Measurements from ENCODE around the gene DGLUCY.
A peak's percentile ranks its signal among the peaks of the same experiment; 100 is the strongest.

DGLUCY gene

DNA sequence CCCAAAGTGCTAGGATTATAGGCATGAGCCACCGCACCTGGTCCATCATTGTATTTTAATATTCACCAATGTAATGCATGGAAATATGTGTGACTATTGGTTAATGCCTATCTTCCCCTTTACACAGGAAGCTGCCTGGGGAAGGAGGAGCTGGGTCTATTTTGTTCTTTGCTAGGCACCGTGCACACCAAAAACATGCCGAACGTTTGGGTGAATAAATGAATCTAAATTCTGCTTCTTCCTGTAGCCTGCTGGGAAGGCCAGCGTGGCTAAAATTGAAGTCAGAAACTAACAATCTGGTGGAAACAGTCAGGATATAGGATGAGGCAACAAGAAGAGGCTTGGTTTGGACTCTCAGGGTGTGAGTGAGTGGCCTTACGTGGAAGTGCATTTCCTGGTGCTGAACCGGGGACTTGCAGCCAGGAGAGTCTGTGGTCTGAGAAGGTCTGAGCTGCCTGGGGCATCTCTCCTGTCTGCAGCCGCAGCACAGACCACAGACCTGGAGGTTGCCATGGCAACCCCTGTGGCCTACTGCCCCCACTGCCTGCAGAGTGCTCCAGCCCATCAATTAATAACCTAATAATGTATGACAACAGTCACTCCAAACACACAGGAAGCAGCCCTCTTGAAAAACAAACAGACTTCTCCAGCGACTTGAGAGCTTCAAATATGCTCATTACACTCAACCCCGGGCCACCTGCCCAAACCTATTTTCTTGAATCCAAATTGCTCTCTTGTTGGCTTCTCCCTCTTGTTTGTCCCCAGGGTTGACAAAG lies 136.2 kb downstream of the DGLUCY start:
- Histone ChIP-seq H3K27me3 (peaks cover 6 to 22% (median 17%) of the 10 kb centered on the region in 11 experiments; a peak in 20 of 22 replicates), H3K4me3 (peak overlapping the region in 2 of 10 experiments; percentile 19 to 29; a peak in 2 of 20 replicates), H3K36me3 (no peaks in the 10 kb centered on the region), H3K4me1 (peaks cover 54 to 88% (median 80%) of the 10 kb centered on the region in 10 experiments), H3K27ac (peak overlapping the region in 8 of 11 experiments; percentile 35 to 64 (median 41); a peak in 17 of 22 replicates), H3K9ac (peak overlapping the region in 5 of 11 experiments; percentile 2 to 53 (median 6); a peak in 4 of 22 replicates), H3K4me2 (peak overlapping the region; percentile 69 to 83 (median 73)), H3K9me3 (replicated peaks in 1 of 11) (no peaks in the 10 kb centered on the region), H4K20me1 (peaks cover 0 to 3% (median 0%) of the 10 kb centered on the region in 11 experiments; a peak in 1 of 22 replicates)
- no peak for TF ChIP-seq Cebpa-rat (IDR thresholded peaks at IDR 0.05)

DNA sequence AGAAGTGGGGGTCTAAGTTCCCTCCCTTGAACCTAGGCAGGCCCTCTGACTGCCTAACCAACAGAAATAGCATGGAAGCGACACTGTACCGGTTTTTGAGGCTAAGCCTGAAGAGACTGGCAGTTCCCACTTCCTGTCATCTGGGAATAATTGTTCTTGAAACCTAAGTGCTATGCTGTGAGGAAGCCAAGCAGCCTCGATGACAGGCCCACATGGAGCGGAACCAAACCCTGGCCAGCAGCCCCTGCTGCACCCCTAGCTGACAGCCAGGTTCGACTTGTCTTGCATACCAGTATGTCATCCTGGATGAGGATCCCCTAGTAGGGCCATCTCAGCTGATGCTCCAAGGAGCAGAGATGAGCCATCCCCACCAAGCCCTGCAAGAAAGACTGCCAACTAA lies 137.0 kb downstream of the DGLUCY start:
- H3K27ac ChIP-seq: peak overlapping the region in 5 of 11 experiments; percentile 35 to 64 (median 49); a peak in 3 of 22 replicates
- no peaks in the 10 kb centered on the region for H3K9me3 ChIP-seq (replicated peaks in 1 of 11)
- peaks cover 0 to 5% (median 0%) of the 10 kb centered on the region in 11 experiments; a peak in 1 of 22 replicates for H4K20me1 ChIP-seq
- no peak overlapping the region for H3K4me3 ChIP-seq
- no peak overlapping the region; a peak in 1 of 22 replicates for H3K9ac ChIP-seq
- no peak for TF ChIP-seq Cebpa-rat (IDR thresholded peaks at IDR 0.05)
- H3K27me3 ChIP-seq: peaks cover 6 to 21% (median 17%) of the 10 kb centered on the region in 11 experiments; a peak in 20 of 22 replicates
- H3K36me3 ChIP-seq: no peaks in the 10 kb centered on the region
- H3K4me1 ChIP-seq: peaks cover 47 to 88% (median 75%) of the 10 kb centered on the region in 10 experiments
- H3K4me2 ChIP-seq: peak overlapping the region; percentile 69 to 83 (median 73)

DNA sequence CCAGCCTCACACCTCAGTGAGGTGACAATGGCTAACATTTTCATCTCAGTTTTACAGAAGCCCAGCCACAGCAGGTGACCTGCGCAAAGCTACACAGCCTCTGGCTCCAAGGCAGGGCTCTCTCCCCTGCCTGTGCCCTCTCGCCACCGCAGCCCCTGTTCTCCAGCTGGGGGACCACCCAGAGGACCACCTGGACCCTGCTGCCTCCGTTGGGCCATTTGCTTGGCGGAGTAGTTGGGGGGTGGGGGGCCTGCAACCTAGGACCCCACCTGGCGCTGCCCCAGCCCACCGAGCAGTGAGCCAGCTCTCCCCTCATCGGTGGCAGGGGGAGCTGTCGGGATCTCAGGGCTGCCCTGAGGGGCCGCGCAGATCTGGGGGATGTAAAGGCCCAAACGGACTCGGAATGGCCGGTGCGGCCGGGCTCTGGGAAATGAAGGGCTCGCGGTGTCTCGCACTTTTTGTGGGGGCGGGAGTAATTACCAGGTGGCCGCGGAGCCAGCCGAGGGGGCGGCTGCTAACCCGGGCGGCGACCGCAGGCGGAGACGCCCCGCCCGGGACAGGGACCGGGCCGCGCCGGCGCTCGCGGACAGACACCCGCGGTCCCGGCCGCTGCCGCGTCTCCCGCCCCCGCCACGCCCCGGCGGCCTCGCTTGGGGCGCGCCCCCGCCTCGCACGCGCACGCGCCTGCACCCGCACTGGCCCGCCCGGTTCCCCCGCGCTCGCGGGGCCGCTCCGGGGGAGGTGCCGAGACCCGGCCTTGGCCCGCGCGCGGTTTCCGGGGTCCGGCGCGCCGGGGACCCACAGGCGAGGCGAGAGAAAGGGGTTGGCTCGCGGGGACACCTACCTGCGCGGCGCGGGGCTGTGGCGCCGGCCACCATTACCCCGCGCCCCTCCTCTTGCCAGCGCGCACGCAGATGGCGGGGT lies 139.3 kb downstream of the DGLUCY start:
- Histone ChIP-seq H3K9ac (peak overlapping the region; percentile 65 to 83 (median 78)), H3K9me3 (replicated peaks in 1 of 11) (no peaks in the 10 kb centered on the region), H3K4me2 (peak overlapping the region; percentile 86 to 100 (median 99)), H3K27me3 (peaks cover 6 to 28% (median 17%) of the 10 kb centered on the region in 11 experiments; a peak in 20 of 22 replicates), H3K4me3 (peak overlapping the region; percentile 67 to 77 (median 68)), H4K20me1 (peaks cover 0 to 5% (median 0%) of the 10 kb centered on the region in 11 experiments; a peak in 1 of 22 replicates), H3K4me1 (peaks cover 51 to 83% (median 71%) of the 10 kb centered on the region in 10 experiments), H3K27ac (peak overlapping the region; percentile 38 to 67 (median 64); a peak in 21 of 22 replicates), H3K36me3 (no peaks in the 10 kb centered on the region)
- TF ChIP-seq Cebpa-rat (IDR thresholded peaks at IDR 0.05): no peak

DNA sequence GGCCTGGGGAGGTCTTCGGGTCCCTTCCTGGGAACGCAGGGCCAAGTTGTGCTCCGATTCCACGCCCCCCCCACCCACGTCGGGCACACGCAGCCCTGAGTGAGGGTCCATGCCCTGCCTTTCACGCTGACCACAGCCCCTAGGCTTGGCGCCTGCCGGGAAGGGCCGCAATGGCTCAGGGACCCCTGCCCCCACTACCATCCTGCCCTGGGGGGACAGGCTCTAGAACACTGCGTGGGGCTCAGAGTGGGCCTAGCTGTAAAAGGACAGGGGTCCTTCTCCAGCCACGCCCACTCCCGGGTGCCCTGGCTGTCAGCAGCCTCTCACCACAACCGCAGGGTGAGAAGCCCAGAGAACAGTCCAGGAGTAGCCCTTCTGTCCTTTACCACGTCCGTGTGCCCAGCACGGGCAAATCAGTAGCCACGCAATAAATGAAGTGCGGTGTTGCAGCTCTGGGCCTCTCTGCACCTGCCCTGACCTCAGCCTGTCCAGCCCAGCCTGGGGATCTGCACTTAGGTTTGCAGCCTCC lies 140.0 kb downstream of the DGLUCY start:
- Histone ChIP-seq H3K27ac (peak overlapping the region; percentile 38 to 67 (median 64); a peak in 20 of 22 replicates), H3K4me1 (peaks cover 55 to 80% (median 71%) of the 10 kb centered on the region in 10 experiments), H3K36me3 (no peaks in the 10 kb centered on the region), H3K4me3 (peak overlapping the region; percentile 67 to 77 (median 68)), H3K4me2 (peak overlapping the region; percentile 86 to 100 (median 99)), H3K27me3 (peaks cover 6 to 28% (median 17%) of the 10 kb centered on the region in 11 experiments; a peak in 20 of 22 replicates), H3K9me3 (replicated peaks in 1 of 11) (no peaks in the 10 kb centered on the region), H3K9ac (peak overlapping the region; percentile 65 to 83 (median 78)), H4K20me1 (peaks cover 0 to 5% (median 0%) of the 10 kb centered on the region in 11 experiments; a peak in 1 of 22 replicates)
- no peak for TF ChIP-seq Cebpa-rat (IDR thresholded peaks at IDR 0.05)

DNA sequence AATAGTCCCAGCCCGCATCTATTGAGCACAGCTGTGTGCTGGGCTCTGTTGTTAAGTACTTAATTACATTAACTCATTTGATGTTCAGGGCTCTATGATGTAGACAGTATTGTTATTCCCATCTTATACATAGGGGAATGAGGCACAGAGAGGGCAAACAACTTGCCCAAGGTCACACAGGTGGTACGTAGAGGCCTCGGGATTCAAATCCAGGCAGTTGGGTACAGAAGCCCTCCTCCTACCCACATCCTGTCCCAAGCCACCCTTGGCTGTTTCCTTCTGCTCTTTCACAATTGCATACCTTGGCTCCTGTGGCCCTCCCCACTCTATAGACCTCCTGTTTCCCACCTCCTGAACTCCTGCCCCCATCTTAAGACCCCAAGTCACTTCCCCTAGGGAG lies 140.6 kb downstream of the DGLUCY start:
- peaks cover 49 to 73% (median 65%) of the 10 kb centered on the region in 10 experiments for H3K4me1 ChIP-seq
- H3K4me2 ChIP-seq: peak overlapping the region; percentile 86 to 100 (median 99); a peak in 21 of 22 replicates
- no peaks in the 10 kb centered on the region for H3K9me3 ChIP-seq (replicated peaks in 1 of 11)
- H3K27ac ChIP-seq: peak overlapping the region in 4 of 11 experiments; percentile 38 to 67 (median 60); a peak in 2 of 22 replicates
- H3K36me3 ChIP-seq: no peaks in the 10 kb centered on the region
- peaks cover 6 to 28% (median 17%) of the 10 kb centered on the region in 11 experiments; a peak in 20 of 22 replicates for H3K27me3 ChIP-seq
- peak overlapping the region in 1 of 11 experiments; percentile 77; a peak in 1 of 22 replicates for H3K9ac ChIP-seq
- H3K4me3 ChIP-seq: no peak overlapping the region; a peak in 1 of 20 replicates
- peaks cover 0 to 5% (median 0%) of the 10 kb centered on the region in 11 experiments; a peak in 1 of 22 replicates for H4K20me1 ChIP-seq
- TF ChIP-seq Cebpa-rat (IDR thresholded peaks at IDR 0.05): 0 out of 22 replicates have a peak, but pooled peaks of 2 of the 11 experiments have one; percentile 12 to 25

DNA sequence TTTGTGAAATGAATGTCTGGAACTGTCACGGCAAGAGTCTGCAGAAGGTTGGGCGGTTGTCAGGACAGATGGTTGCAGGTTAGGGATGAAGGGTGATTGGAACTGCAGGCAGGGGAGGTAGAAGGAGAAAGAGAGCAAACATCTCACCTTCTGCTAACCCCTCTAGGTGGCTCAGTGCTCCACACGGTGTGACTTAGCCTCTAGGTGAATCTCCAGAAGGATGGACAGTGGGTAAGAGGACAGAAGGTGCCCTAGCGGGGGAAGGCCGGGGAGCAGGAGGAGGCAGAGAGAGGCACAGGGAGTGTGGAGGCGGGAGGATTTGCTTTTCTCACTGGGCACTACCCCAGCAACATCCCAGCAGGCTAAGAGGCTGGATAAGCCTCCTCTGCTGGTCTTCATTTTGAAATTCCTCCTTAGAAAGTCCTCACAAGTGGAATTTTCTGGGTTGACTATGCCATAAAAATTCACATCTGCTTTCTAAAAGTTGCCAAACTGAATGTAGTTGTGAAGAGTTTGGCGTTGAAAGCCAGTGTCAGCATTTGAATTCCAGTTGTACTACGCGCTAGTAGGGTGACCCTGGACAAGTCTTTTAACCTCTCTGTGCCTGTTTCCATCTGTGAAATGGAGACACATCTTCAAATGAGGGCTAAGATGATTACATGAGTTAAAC lies 141.3 kb downstream of the DGLUCY start:
- Histone ChIP-seq H3K4me1 (peaks cover 42 to 66% (median 58%) of the 10 kb centered on the region in 10 experiments), H3K4me2 (peak overlapping the region in 9 of 11 experiments; percentile 86 to 100 (median 99); a peak in 19 of 22 replicates), H3K9ac (no peak overlapping the region; a peak in 1 of 22 replicates), H3K27ac (peak overlapping the region in 3 of 11 experiments; percentile 18 to 41 (median 33); a peak in 3 of 22 replicates), H3K27me3 (peaks cover 6 to 28% (median 17%) of the 10 kb centered on the region in 11 experiments; a peak in 20 of 22 replicates), H3K4me3 (no peak overlapping the region), H3K36me3 (no peaks in the 10 kb centered on the region), H4K20me1 (peaks cover 0 to 5% (median 0%) of the 10 kb centered on the region in 11 experiments; a peak in 1 of 22 replicates), H3K9me3 (replicated peaks in 1 of 11) (no peaks in the 10 kb centered on the region)
- no peak for TF ChIP-seq Cebpa-rat (IDR thresholded peaks at IDR 0.05)

DNA sequence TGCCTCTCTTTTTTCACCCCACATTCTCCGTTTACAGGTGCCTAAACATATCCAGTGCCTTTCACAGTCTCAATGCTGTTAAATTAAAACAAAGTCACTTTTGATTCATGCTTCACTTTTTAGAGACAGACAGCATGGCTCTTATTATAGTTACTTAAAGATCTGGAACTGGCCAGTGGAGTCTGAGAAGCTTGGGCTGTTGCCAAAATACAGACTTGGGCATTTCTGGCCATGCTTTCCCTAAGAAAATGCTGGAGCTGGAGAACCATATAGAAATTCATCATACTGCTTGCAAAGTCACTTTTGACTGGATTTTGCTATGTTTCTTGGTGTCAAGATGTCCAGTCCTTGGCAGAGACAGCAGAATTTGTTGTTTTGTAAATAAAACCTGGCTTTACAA lies 142.8 kb downstream of the DGLUCY start:
- H3K9ac ChIP-seq: no peak overlapping the region
- no peak overlapping the region for H3K27ac ChIP-seq
- H3K27me3 ChIP-seq: peaks cover 6 to 28% (median 17%) of the 10 kb centered on the region in 11 experiments; a peak in 20 of 22 replicates
- H3K9me3 ChIP-seq (replicated peaks in 1 of 11): 0 out of 22 replicates have a peak, but pooled peaks cover 0 to 5% (median 0%) of the 10 kb centered on the region in 11 experiments
- peak overlapping the region in 1 of 11 experiments; percentile 62; a peak in 3 of 22 replicates for H3K4me2 ChIP-seq
- no peak for TF ChIP-seq Cebpa-rat (IDR thresholded peaks at IDR 0.05)
- H3K4me1 ChIP-seq: peaks cover 29 to 61% (median 51%) of the 10 kb centered on the region in 10 experiments
- no peak overlapping the region for H3K4me3 ChIP-seq
- H3K36me3 ChIP-seq: no peaks in the 10 kb centered on the region
- H4K20me1 ChIP-seq: peaks cover 0 to 5% (median 0%) of the 10 kb centered on the region in 11 experiments; a peak in 1 of 22 replicates
